Kidney capillary endothelial cell (primary cell): ENCODE data around the gene UIMC1.
A peak's percentile ranks its signal among the peaks of the same experiment; 100 is the strongest.
"Not testable (repeated sequence)": the region's sequence is repeated elsewhere in the genome, so short reads cannot be mapped to it uniquely, and the experiment has no call there.

ENCODE experiments used
- DNase-seq: peaks from one replicate; pipeline ENCODE4 v3.0.0-alpha.2; 2018; ENCODE audit warnings: low spot score

UIMC1 gene

DNA sequence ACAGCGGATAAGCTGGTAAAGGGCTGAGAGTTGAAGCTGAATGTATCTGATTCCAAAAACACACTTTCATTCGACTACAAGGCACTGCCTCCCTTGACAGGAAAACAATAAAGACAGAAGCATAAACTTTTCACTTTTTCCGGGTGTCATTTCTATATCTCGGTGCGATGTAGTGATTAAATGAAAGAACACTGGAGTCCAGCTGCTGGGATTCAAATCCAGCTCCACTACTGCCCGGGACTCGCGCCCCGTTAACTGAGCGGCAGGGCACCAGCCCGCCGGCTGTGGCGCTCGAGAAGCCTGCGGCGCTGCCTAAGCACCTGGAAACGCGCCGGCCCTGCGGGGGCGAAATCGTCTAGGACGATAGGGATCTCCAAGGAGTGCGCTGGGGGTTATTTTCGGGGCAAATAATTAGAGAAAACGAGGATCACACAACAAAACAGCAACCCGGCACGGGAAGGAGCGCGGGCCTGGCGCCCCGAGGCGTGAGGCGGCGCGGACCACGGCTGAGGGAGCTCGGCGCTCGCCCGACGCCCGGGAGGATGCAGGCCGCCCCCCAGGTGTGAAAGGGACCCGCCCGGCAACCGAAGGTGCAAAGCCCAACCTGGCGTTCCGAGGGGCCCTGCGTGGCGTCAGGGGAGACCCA, 837 bp downstream of the UIMC1 start:
- DNase-seq = peak; percentile 52

DNA sequence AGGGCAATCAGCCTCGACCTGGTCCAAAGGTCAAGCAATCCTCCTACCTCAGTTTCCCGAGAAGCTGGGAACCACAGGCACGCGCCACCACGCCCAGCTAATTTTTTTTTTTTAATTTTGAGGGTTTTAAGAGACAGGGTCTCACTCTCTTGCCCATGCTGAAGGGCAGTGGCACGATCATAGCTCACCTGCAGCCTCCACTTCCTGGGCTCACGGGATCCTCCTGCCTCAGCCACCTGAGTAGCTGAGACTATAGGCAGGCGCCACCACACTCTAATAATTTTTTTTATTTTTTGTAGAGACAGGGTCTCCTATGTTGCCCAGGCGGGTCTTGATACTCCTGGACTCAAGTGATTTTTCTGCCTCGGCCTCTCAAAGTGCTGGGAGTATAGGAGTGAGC, 1.6 kb downstream of the UIMC1 start:
- DNase-seq = no peak

DNA sequence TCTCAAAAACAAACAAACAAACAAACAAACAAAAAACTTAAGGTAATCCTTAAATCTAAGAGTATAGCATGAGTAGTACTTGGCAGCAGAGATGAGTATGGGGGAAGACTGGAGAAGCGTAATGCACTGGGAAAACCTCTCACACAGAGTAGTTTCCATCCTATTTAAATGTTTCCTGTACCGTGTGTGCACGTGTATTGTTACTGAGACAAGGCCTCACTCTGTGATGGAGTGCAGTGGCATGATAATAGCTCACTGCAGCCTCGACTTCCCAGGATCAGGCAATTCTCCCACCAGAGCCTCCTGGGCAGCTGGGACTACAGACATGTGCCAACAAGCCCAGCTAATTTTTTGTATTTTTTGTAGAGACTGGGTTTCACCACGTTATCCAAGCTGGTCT, 2.9 kb downstream of the UIMC1 start:
- no peak for DNase-seq

DNA sequence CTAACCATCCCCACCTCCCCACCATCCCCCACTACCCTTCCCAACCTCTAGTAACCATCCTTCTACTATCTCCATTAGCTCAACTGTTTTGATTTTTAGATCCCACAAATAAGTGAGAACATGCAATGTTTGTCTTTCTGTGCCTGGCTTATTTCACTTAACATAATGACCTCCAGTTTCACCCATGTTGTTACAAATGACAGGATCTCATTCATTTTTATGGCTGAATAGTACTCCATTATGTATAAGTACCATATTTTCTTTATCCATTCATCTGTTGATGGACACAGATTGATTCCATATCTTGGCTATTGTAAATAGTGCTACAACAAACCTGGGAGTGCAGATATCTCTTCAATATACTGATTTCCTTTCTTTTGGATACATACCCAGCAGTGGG, 7.1 kb downstream of the UIMC1 start:
- not testable (repeated sequence) for DNase-seq

DNA sequence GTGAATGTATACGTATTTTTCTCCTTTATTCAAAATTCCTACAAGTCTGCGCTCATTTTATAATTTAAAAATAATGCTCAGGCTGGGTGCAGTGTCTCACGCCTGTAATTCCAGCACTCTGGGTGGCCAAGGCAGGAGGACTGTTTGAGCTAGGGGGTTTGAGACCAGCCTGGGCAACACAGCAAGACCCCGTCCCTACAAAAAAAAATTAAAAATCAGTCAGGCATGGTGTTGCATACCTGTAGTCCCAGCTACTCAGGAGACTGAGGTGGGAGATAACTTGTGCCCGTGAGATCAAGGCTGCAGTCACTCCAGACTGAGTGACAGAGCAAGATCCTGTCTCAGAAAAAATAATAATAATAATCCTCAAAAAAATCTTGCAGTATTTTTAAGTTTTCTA, 7.8 kb downstream of the UIMC1 start:
- DNase-seq = no peak

DNA sequence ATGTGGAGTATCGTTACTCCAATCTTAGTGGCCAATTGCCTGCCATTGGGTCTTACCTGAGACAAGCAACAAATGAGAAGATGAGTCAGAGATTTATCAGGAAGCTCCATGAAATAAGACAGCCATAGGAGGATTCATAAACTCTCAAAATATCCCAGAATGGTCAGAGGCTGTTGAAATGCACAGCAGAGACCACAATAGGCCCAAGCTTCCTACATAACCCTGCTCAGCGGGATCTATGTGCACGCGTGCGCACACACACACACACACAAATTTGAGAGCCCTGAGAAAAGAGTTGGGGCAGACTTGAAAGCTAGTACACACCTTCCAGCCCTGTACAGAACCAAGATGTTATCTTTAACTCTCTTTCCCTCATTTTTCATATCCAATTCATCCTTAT, 9.8 kb downstream of the UIMC1 start:
- no peak for DNase-seq

DNA sequence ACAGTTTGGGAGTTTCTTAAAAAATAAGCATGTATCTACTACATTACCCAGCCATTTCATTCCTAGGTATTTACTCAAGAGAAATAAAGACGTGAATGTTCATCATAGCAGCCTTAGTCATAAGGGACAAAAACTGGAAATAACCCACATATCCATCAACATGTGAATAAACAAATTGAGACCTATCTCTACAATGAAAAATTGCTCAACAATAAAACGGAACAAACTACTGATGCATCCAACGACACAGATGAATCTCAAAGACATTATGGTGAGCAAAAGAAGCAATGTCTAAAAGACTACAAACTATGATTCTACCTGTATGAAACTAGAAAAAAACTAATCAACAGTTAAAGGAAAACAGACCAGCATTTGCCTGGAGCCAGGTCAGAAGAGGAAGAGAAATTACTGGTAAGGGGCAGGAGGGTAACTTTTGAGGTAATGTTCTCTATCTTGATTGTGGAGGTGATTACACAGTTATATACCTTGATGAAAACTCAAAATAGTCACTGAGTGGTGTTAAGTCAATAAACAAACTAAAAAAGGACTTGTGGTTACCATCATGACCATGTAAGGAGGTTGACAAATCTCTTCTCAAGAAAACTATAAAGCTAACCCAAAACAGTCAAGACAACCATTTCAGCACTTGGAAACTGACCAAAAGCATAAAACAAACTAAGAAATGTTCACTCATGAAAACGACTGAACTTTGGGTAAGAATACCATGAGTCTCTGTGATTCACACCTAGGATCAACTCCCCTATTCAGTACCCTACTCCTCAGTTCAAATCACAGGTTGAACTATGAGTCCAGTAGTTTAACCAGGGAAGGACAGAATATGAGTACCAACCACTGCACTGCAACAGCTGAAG, 10.4 kb downstream of the UIMC1 start:
- DNase-seq = no peak

DNA sequence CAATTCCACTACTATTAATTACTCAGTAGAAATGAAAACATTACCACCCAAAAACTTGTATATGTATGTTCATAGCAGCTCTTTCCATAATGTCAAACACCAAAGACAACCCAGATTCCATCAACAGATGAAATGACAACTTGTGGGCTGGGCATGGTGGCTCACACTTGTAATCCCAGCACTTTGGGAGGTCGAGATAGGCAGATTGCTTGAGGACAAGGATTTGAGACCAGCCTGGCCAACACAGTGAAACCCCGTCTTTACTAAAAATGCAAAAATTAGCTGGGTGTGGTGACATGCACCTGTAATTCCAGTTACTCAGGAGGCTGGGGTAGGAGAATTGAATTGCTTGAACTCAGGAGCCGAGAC, 11.5 kb downstream of the UIMC1 start:
- DNase-seq = no peak

DNA sequence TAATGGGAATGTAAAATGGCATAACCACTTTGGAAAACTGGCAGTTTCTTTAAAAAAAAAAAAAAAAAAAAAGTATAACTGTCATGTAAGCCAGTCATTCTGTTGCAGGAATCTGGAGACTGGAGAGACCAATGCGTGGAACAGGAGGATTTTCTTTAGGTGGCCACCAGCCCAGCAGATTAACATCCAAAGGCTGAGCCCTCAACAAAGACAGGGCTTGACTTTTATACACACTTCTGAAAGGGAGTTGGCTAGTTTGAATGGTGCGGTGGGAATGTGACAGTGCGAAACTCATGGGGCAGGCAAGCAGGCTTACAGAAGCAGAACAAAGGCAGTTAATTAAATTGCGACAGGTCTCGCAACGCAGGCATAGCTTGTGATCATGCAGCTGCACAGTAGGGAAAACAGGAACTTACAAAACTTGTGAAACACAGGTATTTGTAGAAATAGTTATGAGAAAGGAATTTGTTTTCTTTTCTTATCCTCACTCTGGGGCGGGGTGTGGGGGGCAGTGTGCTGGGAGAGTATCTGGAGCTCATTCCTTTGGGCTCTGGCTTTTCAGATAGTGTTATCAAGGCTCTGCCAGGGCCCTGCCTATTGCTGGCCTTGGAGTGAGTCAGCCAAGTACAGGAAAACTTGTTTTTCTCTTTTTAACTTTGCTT, 12.0 kb downstream of the UIMC1 start:
- no peak for DNase-seq

DNA sequence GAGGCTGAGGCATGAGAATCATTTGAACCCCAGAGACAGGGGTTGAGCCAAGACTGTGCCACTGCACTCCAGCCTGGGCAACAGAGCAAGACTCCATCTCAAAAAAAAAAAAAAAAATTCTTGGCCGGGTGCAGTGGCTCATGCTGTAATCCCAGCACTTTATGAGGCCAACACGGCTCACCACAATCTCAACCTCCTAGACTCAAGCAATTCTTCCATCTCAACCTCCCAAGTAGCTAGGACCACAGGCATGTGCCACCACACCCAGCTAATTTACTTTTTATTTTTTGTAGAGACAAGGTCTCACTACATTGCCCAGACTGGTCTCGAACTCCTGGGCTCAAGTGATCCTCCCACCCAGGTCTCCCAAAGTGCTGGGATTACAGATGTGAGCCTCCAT, 13.5 kb downstream of the UIMC1 start:
- DNase-seq = not testable (repeated sequence)

DNA sequence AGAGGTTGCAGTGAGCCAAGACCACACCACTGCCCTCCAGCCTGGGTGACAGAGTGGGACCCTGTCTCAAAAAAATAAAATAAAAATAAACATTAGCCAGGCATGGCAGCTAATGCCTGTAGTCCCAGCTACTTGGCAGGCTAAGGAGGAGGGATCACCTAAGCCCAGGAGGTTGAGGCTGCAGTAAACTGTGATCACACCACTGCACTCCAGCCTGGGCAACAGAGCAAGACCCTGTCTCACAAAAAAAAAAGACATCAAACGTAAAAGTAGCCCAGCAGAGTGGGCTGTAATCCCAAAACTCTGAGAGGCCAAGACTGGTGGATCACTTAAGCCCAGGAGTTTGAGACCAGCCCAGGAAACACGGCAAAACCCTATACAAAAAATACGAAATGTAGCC, 19.0 kb downstream of the UIMC1 start:
- no peak for DNase-seq

DNA sequence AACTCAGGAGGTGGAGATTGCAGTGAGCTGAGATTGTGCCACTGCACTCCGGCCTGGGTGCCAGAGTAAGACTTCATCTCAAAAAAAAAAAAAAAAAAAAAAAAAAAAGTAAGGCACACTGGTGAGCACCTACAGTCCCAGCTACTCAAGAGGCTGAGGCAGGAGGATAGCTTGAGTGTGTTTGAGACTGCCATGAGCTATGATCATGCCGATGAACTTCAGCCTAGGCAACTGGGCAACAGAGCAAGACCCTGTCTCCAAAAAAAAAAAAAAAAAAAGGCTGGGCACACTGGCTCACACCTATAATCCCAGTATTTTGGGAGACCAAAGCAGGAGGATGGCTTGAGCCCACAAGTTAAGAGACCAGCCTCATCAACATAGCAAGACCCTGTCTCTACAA, 20.3 kb downstream of the UIMC1 start:
- DNase-seq = no peak

DNA sequence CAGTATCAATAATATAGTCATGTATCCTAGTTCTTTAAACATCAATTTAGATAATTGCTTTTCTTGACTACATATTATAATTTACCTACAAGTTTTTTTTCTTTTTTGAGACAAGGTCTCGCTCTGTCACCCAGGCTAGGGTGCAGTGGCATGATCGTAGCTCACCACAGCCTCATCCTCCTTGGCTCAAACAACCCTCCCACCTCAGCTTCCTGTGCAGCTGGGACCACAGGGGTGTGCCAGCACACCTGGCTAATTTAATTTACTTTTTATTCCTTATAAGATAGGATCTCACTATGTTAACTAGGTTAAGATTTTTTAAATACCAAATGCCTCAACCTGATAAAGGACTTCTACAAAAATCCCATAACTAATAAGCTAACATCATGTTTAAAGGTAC, 21.1 kb downstream of the UIMC1 start:
- no peak for DNase-seq

DNA sequence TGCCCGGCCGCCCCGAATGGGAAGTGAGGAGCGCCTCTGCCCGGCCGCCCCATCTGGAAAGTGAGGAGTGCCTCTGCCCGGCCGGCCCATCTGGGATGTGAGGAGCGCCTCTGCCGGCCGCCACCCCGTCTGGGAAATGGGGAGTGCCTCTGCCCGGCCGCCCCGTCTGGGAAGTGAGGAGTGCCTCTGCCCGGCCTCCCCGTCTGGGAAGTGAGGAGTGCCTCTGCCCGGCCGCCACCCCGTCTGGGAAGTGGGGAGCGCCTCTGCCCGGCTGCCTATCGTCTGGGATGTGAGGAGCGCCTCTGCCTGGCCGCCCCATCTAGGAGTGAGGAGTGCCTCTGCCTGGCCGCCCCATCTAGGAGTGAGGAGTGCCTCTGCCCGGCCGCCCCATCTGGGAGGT, 22.4 kb downstream of the UIMC1 start:
- DNase-seq = not testable (repeated sequence)

DNA sequence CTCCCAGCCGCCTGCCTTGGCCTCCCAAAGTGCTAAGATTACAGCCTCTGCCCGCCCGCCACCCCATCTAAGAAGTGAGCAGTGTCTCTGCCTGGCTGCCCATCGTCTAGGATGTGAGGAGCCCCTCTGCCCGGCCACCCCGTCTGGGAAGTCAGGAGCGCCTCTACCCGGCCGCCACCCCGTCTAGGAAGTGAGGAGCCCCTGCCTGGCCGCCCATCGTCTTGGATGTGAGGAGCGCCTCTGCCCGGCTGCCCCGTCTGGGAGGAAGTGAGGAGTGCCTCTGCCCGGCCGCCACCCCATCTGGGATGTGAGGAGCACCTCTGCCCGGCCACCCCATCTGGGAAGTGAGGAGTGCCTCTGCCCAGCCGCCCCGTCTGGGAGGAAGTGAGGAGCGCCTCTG, 23.0 kb downstream of the UIMC1 start:
- not testable (repeated sequence) for DNase-seq

DNA sequence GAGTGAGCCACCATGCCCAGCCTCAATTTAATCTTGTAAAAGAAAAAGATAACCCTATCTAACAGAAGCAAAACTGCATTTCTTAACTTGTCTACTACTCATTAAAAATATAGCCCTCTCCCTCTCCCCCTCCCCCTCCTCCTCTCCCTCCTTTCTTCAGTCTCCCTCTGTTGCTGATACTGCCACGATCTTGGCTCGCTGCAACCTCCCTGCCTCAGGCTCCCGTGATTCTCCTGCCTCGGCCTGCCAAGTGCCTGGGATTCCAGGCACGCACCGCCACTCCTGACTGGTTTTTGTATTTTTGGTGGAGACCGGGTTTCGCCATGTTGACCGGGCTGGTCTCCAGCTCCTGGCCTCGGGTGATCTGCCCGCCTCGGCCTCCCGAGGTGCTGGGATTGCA, 23.5 kb downstream of the UIMC1 start:
- DNase-seq = not testable (repeated sequence)

DNA sequence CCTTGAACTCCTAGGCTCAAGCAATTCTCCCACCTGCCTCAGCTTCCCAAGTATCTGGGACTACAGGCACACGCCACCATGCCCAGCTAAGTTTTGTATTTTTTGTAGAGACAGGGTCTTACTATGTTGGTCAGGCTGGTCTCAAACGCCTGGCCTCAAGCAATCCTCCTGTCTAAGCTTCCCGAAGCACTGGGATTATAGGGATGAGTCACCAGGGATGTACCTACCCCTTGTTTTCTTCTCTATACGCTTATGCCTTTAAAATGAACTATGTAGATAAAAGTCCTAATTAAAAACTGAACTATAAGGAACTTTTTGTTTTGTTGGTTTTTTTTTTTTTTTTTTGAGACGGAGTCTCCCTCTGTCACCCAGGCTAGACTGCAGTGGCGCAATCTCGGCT, 25.8 kb downstream of the UIMC1 start:
- DNase-seq = no peak

DNA sequence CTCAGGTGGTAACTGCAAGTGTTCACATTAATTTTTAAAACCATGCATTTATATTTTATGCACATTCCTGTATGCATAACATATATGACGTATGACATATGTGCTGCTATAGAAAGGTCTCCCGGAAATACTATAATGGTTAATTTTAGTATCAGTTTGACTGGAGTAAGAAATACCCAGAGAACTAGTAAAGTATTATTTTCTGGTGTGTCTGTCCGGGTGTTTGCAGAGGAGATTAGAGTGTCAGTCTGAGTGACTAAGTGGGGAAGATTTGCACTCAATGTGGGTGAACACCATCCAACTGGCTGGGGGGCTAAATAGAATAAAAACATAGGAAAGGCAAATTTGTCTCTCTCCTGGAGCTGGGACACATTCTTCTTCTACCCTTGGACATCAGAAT, 26.9 kb downstream of the UIMC1 start:
- no peak for DNase-seq

DNA sequence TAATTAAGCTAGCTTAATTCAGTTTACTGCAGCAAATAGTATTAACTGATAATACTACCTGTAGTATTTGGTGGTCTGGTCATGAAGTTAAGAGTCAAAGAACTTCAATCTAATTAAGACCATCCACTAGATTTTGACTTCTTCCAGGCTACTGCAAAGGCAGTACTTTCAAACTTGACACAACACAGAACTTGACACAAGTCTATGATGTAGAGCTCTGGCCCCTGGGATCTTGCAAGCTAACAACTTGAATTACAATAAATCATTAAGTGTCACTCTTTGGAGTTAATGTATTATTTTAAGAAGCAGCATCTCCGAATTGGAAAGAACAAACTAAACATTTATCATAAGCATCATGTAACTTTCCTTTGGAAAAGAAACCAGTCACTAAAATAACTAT, 40.9 kb downstream of the UIMC1 start:
- no peak for DNase-seq

DNA sequence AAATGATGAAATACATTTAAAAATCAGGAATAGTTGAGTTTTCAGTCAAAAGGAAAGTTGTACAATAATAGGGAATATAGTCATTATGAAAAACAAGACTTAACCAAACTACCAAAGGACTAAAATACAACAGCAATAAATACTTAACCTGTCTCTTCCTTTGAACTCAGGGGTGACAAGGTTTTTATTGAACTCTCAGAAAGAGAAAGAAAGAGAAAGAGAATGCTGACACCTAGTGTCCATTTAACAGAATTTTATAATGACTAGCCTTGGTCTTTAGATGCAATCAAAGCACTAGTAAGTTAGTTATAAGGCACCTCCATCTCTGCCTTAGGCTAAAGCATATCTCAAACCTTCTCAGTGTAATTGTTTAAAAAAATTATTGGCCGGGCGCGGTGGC, 47.5 kb downstream of the UIMC1 start:
- peak; percentile 36 for DNase-seq

DNA sequence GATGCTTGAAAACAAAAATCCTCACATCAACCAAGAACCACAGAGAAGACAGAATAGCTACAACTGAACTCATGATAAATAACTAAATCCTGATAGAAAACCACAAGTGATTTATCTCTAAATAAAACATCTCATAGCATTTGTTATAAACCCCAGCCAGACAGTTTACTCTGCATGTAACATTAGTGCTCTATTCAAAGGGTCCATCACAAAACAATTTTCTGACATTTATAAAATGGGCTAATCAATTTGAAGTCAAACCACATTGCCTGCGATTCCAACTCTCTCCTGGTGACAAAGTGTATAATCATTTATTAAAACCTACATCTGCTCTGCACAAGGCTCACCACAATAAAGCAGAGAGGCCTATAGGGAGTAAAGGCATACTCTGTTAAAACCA, 49.8 kb downstream of the UIMC1 start:
- DNase-seq = no peak

DNA sequence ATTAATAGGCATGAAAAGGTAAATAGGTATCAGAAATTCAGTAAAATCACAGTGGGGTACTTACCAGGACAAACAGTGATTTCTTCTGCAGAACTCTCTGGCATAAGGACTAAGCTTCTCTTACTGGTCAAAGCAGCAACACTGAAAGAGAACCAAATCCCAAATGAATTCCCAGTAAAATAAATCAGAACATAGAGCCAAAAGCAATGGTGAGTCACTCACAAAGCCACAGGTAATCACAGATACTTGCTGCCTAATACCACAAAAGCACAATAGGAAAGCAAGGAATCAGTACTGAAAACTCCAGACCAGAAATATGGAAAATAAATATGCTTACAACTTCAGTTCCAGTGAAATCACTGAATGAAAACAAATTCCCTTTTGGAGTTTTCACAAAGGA, 50.7 kb downstream of the UIMC1 start:
- no peak for DNase-seq

DNA sequence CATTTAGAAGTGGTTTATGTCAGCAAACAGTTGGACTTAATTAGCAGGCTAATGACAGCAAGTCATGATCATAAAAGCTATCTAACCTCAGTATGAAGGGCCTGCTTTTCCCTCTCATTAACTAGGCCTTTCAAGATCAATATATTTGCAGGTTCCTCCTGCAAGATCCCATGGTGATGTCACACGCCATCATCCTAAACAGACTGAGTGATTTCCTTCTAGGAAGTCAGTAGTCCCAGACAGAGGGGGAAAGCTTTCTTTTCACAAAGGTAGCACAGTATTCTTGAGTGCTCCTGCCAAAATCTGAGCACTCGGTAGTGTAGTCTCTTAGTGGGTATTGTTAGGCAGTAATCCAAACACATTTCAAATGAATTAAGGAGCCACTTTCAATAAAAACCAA, 52.5 kb downstream of the UIMC1 start:
- no peak for DNase-seq
